Neural progenitor cell (in vitro differentiated cells): ENCODE measurements around the gene CHGA. TPM values are rescaled to one million over a fixed set of nuclear protein-coding genes. Genes with fewer than 3 reads are reported as not detected.

ENCODE experiments used
- DNase-seq: peaks from one replicate; pipeline ENCODE4 v3.0.0-alpha.2; 2016; ENCODE audit warnings: low spot score
- H2AFZ ChIP-seq: fragments of 200-600 bp; sonication (generic); replicated peaks from 2 replicates; pipeline ENCODE4 v1.6.1; 2016; ENCODE audit warnings: antibody characterized with exemption
- H3F3A ChIP-seq: fragments of 200-600 bp; sonication (generic); 2 replicates; pipeline ENCODE4 v1.6.1; 2016; ENCODE audit warnings: antibody characterized with exemption, low read depth
- H3K27ac ChIP-seq: fragments of 200-600 bp; sonication (generic); 2 replicates; pipeline ENCODE4 v1.5.1; 2016; ENCODE audit warnings: mild to moderate bottlenecking
- H3K27me3 ChIP-seq: fragments of 200-600 bp; sonication (generic); 2 replicates; pipeline ENCODE4 v1.6.1; 2016; ENCODE audit warnings: mild to moderate bottlenecking, moderate library complexity
- H3K36me3 ChIP-seq: fragments of 200-600 bp; sonication (generic); 2 replicates; pipeline ENCODE4 v1.5.1; 2016
- H3K4me1 ChIP-seq: fragments of 200-600 bp; sonication (generic); 2 replicates; pipeline ENCODE4 v1.6.1; 2016; ENCODE audit warnings: mixed run types
- H3K4me2 ChIP-seq: fragments of 200-600 bp; sonication (generic); 2 replicates; pipeline ENCODE4 v1.6.1; 2016
- H3K4me3 ChIP-seq: fragments of 200-600 bp; sonication (generic); 2 replicates; pipeline ENCODE4 v1.5.1; 2016
- H3K79me2 ChIP-seq: fragments of 200-600 bp; sonication (generic); 2 replicates; pipeline ENCODE4 v1.6.1; 2016; ENCODE audit warnings: low read depth
- H3K9ac ChIP-seq: fragments of 200-600 bp; sonication (generic); 2 replicates; pipeline ENCODE4 v1.6.1; 2016
- H3K9me3 ChIP-seq: fragments of 200-600 bp; sonication (generic); 2 replicates; pipeline ENCODE4 v1.5.1; 2016; ENCODE audit warnings: low read depth
- H4K20me1 ChIP-seq: fragments of 200-600 bp; sonication (generic); 2 replicates; pipeline ENCODE4 v1.6.1; 2016; ENCODE audit warnings: low read depth
- H3K27ac Mint-ChIP-seq: 3 replicates; pipeline ENCODE4 v1.8.0; 2021; ENCODE audit warnings: mixed read lengths
- H3K27me3 Mint-ChIP-seq: 2 replicates; pipeline ENCODE4 v1.8.0; 2022; ENCODE audit warnings: low read depth, mild to moderate bottlenecking, inconsistent platforms, moderate library complexity, mixed read lengths; ENCODE audit not compliant: insufficient read depth
- H3K36me3 Mint-ChIP-seq: 3 replicates; pipeline ENCODE4 v1.8.0; 2021; ENCODE audit warnings: mixed read lengths
- H3K4me1 Mint-ChIP-seq: 3 replicates; pipeline ENCODE4 v1.8.0; 2021; ENCODE audit warnings: mixed read lengths
- H3K4me3 Mint-ChIP-seq: 3 replicates; pipeline ENCODE4 v1.8.0; 2021; ENCODE audit warnings: mild to moderate bottlenecking, moderate library complexity, mixed read lengths
- H3K9me3 Mint-ChIP-seq: 3 replicates; pipeline ENCODE4 v1.8.0; 2020; ENCODE audit warnings: mixed read lengths
- CTCF ChIP-seq: fragments of 200-600 bp; sonication (generic); IDR thresholded peaks from 2 replicates; pipeline ENCODE4 v1.5.1; 2017; ENCODE audit warnings: antibody characterized with exemption, mild to moderate bottlenecking
- EZH2 ChIP-seq: fragments of 200-600 bp; sonication (generic); IDR thresholded peaks from 2 replicates; pipeline ENCODE4 v1.6.1; 2017; ENCODE audit warnings: antibody characterized with exemption, mild to moderate bottlenecking, moderate library complexity
- EZH2phosphoT487 ChIP-seq: fragments of 200-600 bp; sonication (generic); IDR thresholded peaks from 2 replicates; pipeline ENCODE4 v1.6.1; 2017; ENCODE audit warnings: antibody characterized with exemption
- total RNA-seq: library from RNA; depleted of rRNA; stranded (reverse); fragments of >200 nt; gene quantifications from 2 replicates; pipeline ENCODE4 v1.2.3, GENCODE V29; 2015; ENCODE audit warnings: low replicate concordance

The CHGA gene
- total RNA-seq, 1 donor from 2014 or later = not detected

GRCh38 chr14:92942576-92942975, 19.6 kb downstream of the CHGA start:
- Histone ChIP-seq H3K4me2 (no peak overlapping the region), H3K4me3 (no peak overlapping the region), H3K27me3 (no peaks in the 10 kb centered on the region), H2AFZ (no peak overlapping the region), H3K79me2 (no peaks in the 10 kb centered on the region), H3K4me1 (no peaks in the 10 kb centered on the region), H3K9ac (no peak overlapping the region), H3K9me3 (no peaks in the 10 kb centered on the region), H3K27ac (no peak overlapping the region), H3F3A (no peaks in the 10 kb centered on the region), H3K36me3 (no peaks in the 10 kb centered on the region), H4K20me1 (no peaks in the 10 kb centered on the region)
- Mint-ChIP-seq H3K27ac (no peak overlapping the region), H3K27me3 (peaks cover 6% of the 10 kb centered on the region), H3K4me1 (no peaks in the 10 kb centered on the region), H3K9me3 (no peaks in the 10 kb centered on the region), H3K36me3 (peaks cover 2% of the 10 kb centered on the region), H3K4me3 (no peak overlapping the region)
- TF ChIP-seq EZH2phosphoT487 (no peak), EZH2 (no peak), CTCF (no peak)
- no peak for DNase-seq

- Histone ChIP-seq H3K36me3 (no peaks in the 10 kb centered on the region), H3K9me3 (no peaks in the 10 kb centered on the region), H4K20me1 (no peaks in the 10 kb centered on the region), H3F3A (no peaks in the 10 kb centered on the region), H3K27ac (no peak overlapping the region), H3K79me2 (no peaks in the 10 kb centered on the region), H2AFZ (no peak overlapping the region), H3K4me3 (no peak overlapping the region), H3K9ac (no peak overlapping the region), H3K27me3 (no peaks in the 10 kb centered on the region), H3K4me1 (no peaks in the 10 kb centered on the region), H3K4me2 (no peak overlapping the region)
- H3K4me1 Mint-ChIP-seq = no peaks in the 10 kb centered on the region
- no peak for DNase-seq
- peaks cover 9% of the 10 kb centered on the region for H3K27me3 Mint-ChIP-seq
- H3K9me3 Mint-ChIP-seq = no peaks in the 10 kb centered on the region
- H3K27ac Mint-ChIP-seq = no peak overlapping the region
- H3K36me3 Mint-ChIP-seq = peaks cover 2% of the 10 kb centered on the region
- no peak for TF ChIP-seq CTCF
- TF ChIP-seq EZH2phosphoT487 = no peak
- no peak overlapping the region for H3K4me3 Mint-ChIP-seq
Observed at GRCh38 chr14:92942976-92943710, 20.2 kb downstream of the CHGA start.

GRCh38 chr14:92943855-92944570, 21.1 kb downstream of the CHGA start:
- Histone ChIP-seq H3K27me3 (no peaks in the 10 kb centered on the region), H3K79me2 (no peaks in the 10 kb centered on the region), H3K4me2 (no peak overlapping the region), H2AFZ (no peak overlapping the region), H3K27ac (no peak overlapping the region), H4K20me1 (no peaks in the 10 kb centered on the region), H3K9me3 (no peaks in the 10 kb centered on the region), H3F3A (no peaks in the 10 kb centered on the region), H3K9ac (no peak overlapping the region), H3K4me3 (no peak overlapping the region), H3K36me3 (no peaks in the 10 kb centered on the region), H3K4me1 (no peaks in the 10 kb centered on the region)
- Mint-ChIP-seq H3K9me3 (no peaks in the 10 kb centered on the region), H3K27me3 (peaks cover 9% of the 10 kb centered on the region), H3K36me3 (peaks cover 2% of the 10 kb centered on the region), H3K4me3 (no peak overlapping the region), H3K4me1 (no peaks in the 10 kb centered on the region), H3K27ac (no peak overlapping the region)
- no peak for DNase-seq
- TF ChIP-seq EZH2 (no peak), CTCF (no peak), EZH2phosphoT487 (no peak)
